H1 (cell line): ENCODE results near the gene FAM184B. TPM values are rescaled to one million over a fixed set of nuclear protein-coding genes. Genes with fewer than 3 reads are reported as not detected.

Source experiments
- CTCF ChIA-PET: fragments of 300-600 bp; sonication (Branson Sonifier 250); formaldehyde crosslinking; loops from one replicate; lab custom pipeline; 2021; ENCODE audit not compliant: partially characterized antibody; lab: Charles Lee
- POLR2A ChIA-PET: fragments of 300-600 bp; sonication (Branson Sonifier 250); formaldehyde crosslinking; loops from one replicate; lab custom pipeline; 2021; ENCODE audit warnings: inconsistent platforms; ENCODE audit not compliant: partially characterized antibody; lab: Charles Lee
- DNase-seq, 2 experiments: peaks; one replicate each; pipeline versions ENCODE4 v3.0.0 to v3.0.0-alpha.2; 2010 to 2022; ENCODE audit warnings: low spot score in 2 of 2, low read depth in 1 of 2, mixed read lengths in 1 of 2
- FAIRE-seq: peaks from 2 replicates; lab custom pipeline; 2011; peaks lifted over from hg19 to GRCh38; lab: Jason Lieb, UNC
- H2AFZ ChIP-seq: 2 replicates; pipeline ENCODE4 v1.8.1; 2012; ENCODE audit warnings: low read length, inconsistent platforms
- H2AK5ac ChIP-seq: 2 replicates; pipeline ENCODE4 v1.6.1; 2013; ENCODE audit warnings: low read depth, low read length
- H2BK120ac ChIP-seq: replicated peaks from 2 replicates; pipeline ENCODE3; 2013; ENCODE audit warnings: low read depth, low read length, inconsistent platforms
- H2BK12ac ChIP-seq: 2 replicates; pipeline ENCODE4 v1.6.1; 2013; ENCODE audit warnings: low read depth, low read length
- H2BK15ac ChIP-seq: 2 replicates; pipeline ENCODE4 v1.6.1; 2013; ENCODE audit warnings: low read length
- H2BK20ac ChIP-seq: 2 replicates; pipeline ENCODE4 v1.6.1; 2013; ENCODE audit warnings: low read length
- H2BK5ac ChIP-seq: 2 replicates; pipeline ENCODE4 v1.6.1; 2013; ENCODE audit warnings: low read depth, low read length
- H3K14ac ChIP-seq: 2 replicates; pipeline ENCODE4 v1.6.1; 2013; ENCODE audit warnings: inconsistent platforms; ENCODE audit not compliant: insufficient read length
- H3K18ac ChIP-seq: 2 replicates; pipeline ENCODE4 v1.6.1; 2013; ENCODE audit warnings: low read length; ENCODE audit errors: extremely low read depth
- H3K23ac ChIP-seq: 2 replicates; pipeline ENCODE4 v1.6.1; 2013; ENCODE audit warnings: inconsistent platforms; ENCODE audit not compliant: insufficient read length
- H3K23me2 ChIP-seq: 2 replicates; pipeline ENCODE4 v1.6.1; 2013; ENCODE audit warnings: low read depth, low read length
- H3K27ac ChIP-seq: 2 replicates; pipeline ENCODE4 v1.6.1; 2011; ENCODE audit warnings: low read depth, low read length, inconsistent platforms
- H3K27me3 ChIP-seq, 4 experiments: replicated peaks in 1 of 4; 1 replicate in 1 of 4; 2 replicates in 3 of 4; pipeline versions ENCODE4 v1.6.1 to v1.8.1; 2011 to 2013; ENCODE audit warnings: low read length in 3 of 4, mild to moderate bottlenecking in 3 of 4, inconsistent platforms in 2 of 4, mixed read lengths in 2 of 4, moderate library complexity in 1 of 4; ENCODE audit not compliant: control insufficient read depth in 3 of 4, insufficient read depth in 3 of 4; ENCODE audit errors: extremely low read depth in 1 of 4
- H3K36me3 ChIP-seq, 4 experiments: 2 replicates each; pipeline versions ENCODE4 v1.6.1 to v1.8.1; 2011 to 2013; ENCODE audit warnings: mild to moderate bottlenecking in 4 of 4, low read length in 3 of 4, moderate library complexity in 2 of 4, control low read depth in 1 of 4, inconsistent platforms in 1 of 4; ENCODE audit not compliant: insufficient read depth in 4 of 4, control insufficient read depth in 2 of 4
- H3K4ac ChIP-seq: replicated peaks from 2 replicates; pipeline ENCODE3; 2013; ENCODE audit warnings: low read length, low read depth, mixed read lengths, inconsistent platforms; ENCODE audit not compliant: insufficient read length
- H3K4me1 ChIP-seq, 4 experiments: replicated peaks in 1 of 4; 1 replicate in 1 of 4; 2 replicates in 3 of 4; pipeline versions ENCODE4 v1.6.1 to v1.8.1; 2011 to 2013; ENCODE audit warnings: low read length in 3 of 4, inconsistent platforms in 2 of 4, mixed read lengths in 1 of 4; ENCODE audit not compliant: insufficient read depth in 4 of 4, control insufficient read depth in 3 of 4
- H3K4me2 ChIP-seq, 2 experiments: 2 replicates each; pipeline versions ENCODE4 v1.6.1 to v1.8.1; 2011 to 2013; ENCODE audit warnings: low read depth in 2 of 2, low read length in 2 of 2, control low read depth in 1 of 2, inconsistent platforms in 1 of 2, mild to moderate bottlenecking in 1 of 2; ENCODE audit not compliant: insufficient read depth in 1 of 2
- H3K4me3 ChIP-seq, 4 experiments: fragments of 200-600, 300-600 bp in 1 of 4; sonication (generic), shearing (Covaris generic), sonication (Bioruptor Twin) in 1 of 4; 2 replicates each; pipeline versions ENCODE4 v1.5.1 to v1.8.1; 2011 to 2016; ENCODE audit warnings: low read length in 4 of 4, low read depth in 3 of 4, control low read depth in 2 of 4, inconsistent platforms in 2 of 4, mild to moderate bottlenecking in 2 of 4, mixed read lengths in 1 of 4, moderate library complexity in 1 of 4; ENCODE audit not compliant: insufficient read depth in 2 of 4; ENCODE audit errors: extremely low read depth in 1 of 4
- H3K56ac ChIP-seq: replicated peaks from 2 replicates; pipeline ENCODE3; 2013; ENCODE audit warnings: low read depth, mild to moderate bottlenecking, mixed read lengths, low read length, inconsistent platforms; ENCODE audit not compliant: insufficient read length
- H3K79me1 ChIP-seq: 2 replicates; pipeline ENCODE4 v1.6.1; 2013; ENCODE audit warnings: low read depth, low read length, control low read depth
- H3K79me2 ChIP-seq, 2 experiments: 2 replicates each; pipeline versions ENCODE4 v1.6.1 to v1.8.1; 2012 to 2013; ENCODE audit warnings: low read length in 2 of 2, mild to moderate bottlenecking in 2 of 2, inconsistent platforms in 1 of 2; ENCODE audit not compliant: insufficient read depth in 2 of 2, control insufficient read depth in 1 of 2
- H3K9ac ChIP-seq, 4 experiments: replicated peaks in 1 of 4; 1 replicate in 1 of 4; 2 replicates in 3 of 4; pipeline versions ENCODE4 v1.6.1 to v1.8.1; 2011 to 2013; ENCODE audit warnings: low read depth in 3 of 4, low read length in 3 of 4, control low read depth in 2 of 4, mild to moderate bottlenecking in 2 of 4, moderate library complexity in 2 of 4, inconsistent platforms in 1 of 4; ENCODE audit errors: extremely low read depth in 1 of 4
- H3K9me3 ChIP-seq, 2 experiments: 2 replicates each; pipeline versions ENCODE4 v1.6.1 to v1.8.1; 2012 to 2013; ENCODE audit warnings: mild to moderate bottlenecking in 2 of 2, moderate library complexity in 2 of 2, control low read depth in 1 of 2, inconsistent platforms in 1 of 2, low read depth in 1 of 2, low read length in 1 of 2, mixed read lengths in 1 of 2; ENCODE audit not compliant: insufficient read depth in 2 of 2
- H4K20me1 ChIP-seq, 2 experiments: replicated peaks in 1 of 2; 2 replicates each; pipeline versions ENCODE3 to v1.8.1; 2011 to 2013; ENCODE audit warnings: inconsistent platforms in 2 of 2, low read length in 2 of 2, mild to moderate bottlenecking in 1 of 2; ENCODE audit not compliant: insufficient read depth in 2 of 2, control insufficient read depth in 1 of 2
- H4K5ac ChIP-seq: 2 replicates; pipeline ENCODE4 v1.6.1; 2013; ENCODE audit warnings: low read length, low read depth, mixed read lengths, inconsistent platforms; ENCODE audit not compliant: insufficient read length
- H4K8ac ChIP-seq: 2 replicates; pipeline ENCODE4 v1.8.0; 2013; ENCODE audit warnings: mild to moderate bottlenecking, moderate library complexity, low read length, inconsistent platforms; ENCODE audit not compliant: insufficient read depth; ENCODE audit errors: extremely low read depth
- H4K91ac ChIP-seq: replicated peaks from 2 replicates; pipeline ENCODE3; 2013; ENCODE audit warnings: low read length, mixed read lengths, inconsistent platforms; ENCODE audit not compliant: insufficient read length
- CBX5 ChIP-seq: fragments of 300-800, 300-1000 bp; sonication (generic); IDR thresholded peaks from 2 replicates; pipeline ENCODE4 v1.7.1; 2016; ENCODE audit warnings: antibody characterized with exemption, low read length, low read depth
- KDM5A ChIP-seq: fragments of 200-600 bp; IDR thresholded peaks from 2 replicates; pipeline ENCODE4 v1.7.1; 2012; ENCODE audit warnings: mild to moderate bottlenecking, low read length, inconsistent platforms, mixed read lengths
- SP1 ChIP-seq: IDR thresholded peaks from 2 replicates; pipeline ENCODE4 v1.6.1; 2011; ENCODE audit warnings: low read depth, low read length
- SP2 ChIP-seq: IDR thresholded peaks from 2 replicates; pipeline ENCODE4 v1.6.1; 2012; ENCODE audit warnings: mild to moderate bottlenecking, low read length, inconsistent platforms
- SRF ChIP-seq: IDR thresholded peaks from 2 replicates; pipeline ENCODE4 v1.6.1; 2011; ENCODE audit warnings: mild to moderate bottlenecking, low read depth, low read length, moderate library complexity
- TAF1 ChIP-seq: IDR thresholded peaks from 2 replicates; pipeline ENCODE4 v1.6.1; 2011; ENCODE audit warnings: mild to moderate bottlenecking, low read depth, low read length
- TBP ChIP-seq: IDR thresholded peaks from 2 replicates; pipeline ENCODE4 v1.6.1; 2011; ENCODE audit warnings: low read depth, low read length, improper control_type of control experiment
- WGBS, 2 experiments: shearing (Covaris generic) in 1 of 2; methylation state at CpG; one replicate each; pipeline versions ENCODE4 v1.1.6 to v1.1.7; 2013 to 2015; ENCODE audit warnings: low lambda C conversion rate in 2 of 2, mixed read lengths in 2 of 2, inconsistent platforms in 1 of 2, low coverage in 1 of 2, missing lambda C conversion rate in 1 of 2; ENCODE audit not compliant: insufficient replicate concordance in 2 of 2, insufficient coverage in 1 of 2, insufficient read length in 1 of 2; ENCODE audit errors: extremely low coverage in 1 of 2, missing lambda C conversion rate in 1 of 2; 5-methylcytosine and 5-hydroxymethylcytosine counted together
- polyA plus RNA-seq, 7 experiments: library from polyadenylated mRNA; depleted of rRNA in 3 of 7; stranded (reverse) in 5 of 7; unstranded in 2 of 7; fragments of >200 nt in 5 of 7; fragments of 200-250 nt in 2 of 7; gene quantifications; 1 replicate in 5 of 7; 2 replicates in 1 of 7; 4 replicates in 1 of 7; pipeline versions ENCODE4 v1.2.1 to v1.2.3, GENCODE V29; 2011 to 2013; ENCODE audit warnings: missing spikeins in 2 of 7, mixed read lengths in 2 of 7
- total RNA-seq: library from RNA; stranded (reverse); fragmentation: NEBNext Ultra II Directional; extraction: Animal tissue kit (Norgen Biotek cat#: 25700); gene quantifications from 2 replicates; pipeline ENCODE4 v1.2.1, GENCODE V29; 2021
- TF ChIP-seq, protein P1 (sequence below): IDR thresholded peaks from 2 replicates; pipeline ENCODE4 v1.6.1; 2012; ENCODE audit warnings: inconsistent platforms
- TF ChIP-seq, protein P2 (sequence below): IDR thresholded peaks from 2 replicates; pipeline ENCODE4 v1.6.1; 2012; ENCODE audit warnings: inconsistent platforms

FAM184B gene
- total and polyA plus RNA-seq, 2 of the 8 experiments (the other 6 are each of a cell fraction or from before 2014, with no cell fraction given): 0.05 to 0.39 TPM

DNA sequence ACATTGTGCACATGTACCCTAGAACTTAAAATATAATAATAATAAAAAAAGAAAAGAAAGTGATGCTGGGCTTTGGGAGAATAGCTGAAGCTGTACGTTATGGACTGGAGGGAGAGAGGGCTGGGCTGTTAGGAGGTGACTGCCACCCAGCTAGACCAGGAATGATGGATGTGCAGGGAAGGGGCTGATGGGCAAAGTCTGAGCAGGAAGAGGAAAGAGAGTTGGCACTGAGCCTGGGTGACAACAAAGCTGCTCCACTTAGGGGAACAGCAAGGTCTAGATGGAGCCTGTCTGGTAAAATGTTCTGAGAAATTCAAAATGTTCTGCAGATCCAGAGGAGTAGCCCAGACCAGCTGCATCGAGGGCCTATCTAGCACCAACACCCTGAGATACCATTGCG, 134.7 kb downstream of the FAM184B start:
- peaks cover 0 to 9% of the 10 kb centered on the region in 2 experiments; a peak in 2 of 4 replicates for H3K9me3 ChIP-seq
- FAIRE-seq: no peak
- H3K4me1 ChIP-seq: no peaks in the 10 kb centered on the region
- H3K27me3 ChIP-seq: no peaks in the 10 kb centered on the region; a peak in 1 of 7 replicates
- no peak overlapping the region for H3K4me3 ChIP-seq
- H4K8ac ChIP-seq: no peak overlapping the region
- H2AFZ ChIP-seq: no peak overlapping the region
- no peak for DNase-seq
- H3K4me2 ChIP-seq: no peak overlapping the region
- H4K20me1 ChIP-seq: peaks cover 0 to 4% of the 10 kb centered on the region in 2 experiments
- H3K36me3 ChIP-seq: peaks cover 0 to 3% (median 0%) of the 10 kb centered on the region in 4 experiments; a peak in 1 of 8 replicates
- H3K9ac ChIP-seq: no peak overlapping the region
- H3K56ac ChIP-seq: no peak overlapping the region
- no peak overlapping the region for H2AK5ac ChIP-seq
- 94% methylated on average over 3 of the region's 3 CpGs; no CpG with 5 or more reads in 1 of the 2 experiments for WGBS, 2 experiments
- H4K91ac ChIP-seq: no peak overlapping the region
- no peak overlapping the region for H3K18ac ChIP-seq
- H2BK15ac ChIP-seq: no peak overlapping the region
- no peak overlapping the region for H3K14ac ChIP-seq
- H2BK20ac ChIP-seq: no peak overlapping the region
- H3K4ac ChIP-seq: no peak overlapping the region
- ChIA-PET CTCF (interaction anchor here (0.6 to 3.1 kb wide), 2 partner anchors 9 to 134 kb away, joined by 3 to 14 read pairs; no protein-coding TSS in a partner anchor), POLR2A (interaction anchor here (0.7 kb wide), 2 partner anchors 72 to 1069 kb away, joined by 3 read pairs; no protein-coding TSS in a partner anchor)
- no peak overlapping the region for H2BK5ac ChIP-seq
- H4K5ac ChIP-seq: no peak overlapping the region
- H3K79me2 ChIP-seq: no peaks in the 10 kb centered on the region
- H3K23ac ChIP-seq: no peak overlapping the region
- H3K79me1 ChIP-seq: no peaks in the 10 kb centered on the region
- no peak overlapping the region for H2BK120ac ChIP-seq
- H3K27ac ChIP-seq: no peak overlapping the region
- H3K23me2 ChIP-seq: no peaks in the 10 kb centered on the region; the same call in 1 of the 2 replicates
- H2BK12ac ChIP-seq: no peak overlapping the region
- TF ChIP-seq CBX5: no peak
- TF ChIP-seq, protein P1, sequence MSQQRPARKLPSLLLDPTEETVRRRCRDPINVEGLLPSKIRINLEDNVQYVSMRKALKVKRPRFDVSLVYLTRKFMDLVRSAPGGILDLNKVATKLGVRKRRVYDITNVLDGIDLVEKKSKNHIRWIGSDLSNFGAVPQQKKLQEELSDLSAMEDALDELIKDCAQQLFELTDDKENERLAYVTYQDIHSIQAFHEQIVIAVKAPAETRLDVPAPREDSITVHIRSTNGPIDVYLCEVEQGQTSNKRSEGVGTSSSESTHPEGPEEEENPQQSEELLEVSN: no peak
- TF ChIP-seq SP2: no peak
- TF ChIP-seq, protein P2, sequence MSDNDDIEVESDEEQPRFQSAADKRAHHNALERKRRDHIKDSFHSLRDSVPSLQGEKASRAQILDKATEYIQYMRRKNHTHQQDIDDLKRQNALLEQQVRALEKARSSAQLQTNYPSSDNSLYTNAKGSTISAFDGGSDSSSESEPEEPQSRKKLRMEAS: no peak
- TF ChIP-seq KDM5A: no peak
- TF ChIP-seq TAF1: no peak
- no peak for TF ChIP-seq SRF
- no peak for TF ChIP-seq TBP
- TF ChIP-seq SP1: no peak
